ENCODE results near the gene ZNF492. TPM values are rescaled to one million over a fixed set of nuclear protein-coding genes. Genes with fewer than 3 reads are reported as not detected.

ZNF492 gene
- total RNA-seq, 1 donor from 2014 or later, result not detected

DNA sequence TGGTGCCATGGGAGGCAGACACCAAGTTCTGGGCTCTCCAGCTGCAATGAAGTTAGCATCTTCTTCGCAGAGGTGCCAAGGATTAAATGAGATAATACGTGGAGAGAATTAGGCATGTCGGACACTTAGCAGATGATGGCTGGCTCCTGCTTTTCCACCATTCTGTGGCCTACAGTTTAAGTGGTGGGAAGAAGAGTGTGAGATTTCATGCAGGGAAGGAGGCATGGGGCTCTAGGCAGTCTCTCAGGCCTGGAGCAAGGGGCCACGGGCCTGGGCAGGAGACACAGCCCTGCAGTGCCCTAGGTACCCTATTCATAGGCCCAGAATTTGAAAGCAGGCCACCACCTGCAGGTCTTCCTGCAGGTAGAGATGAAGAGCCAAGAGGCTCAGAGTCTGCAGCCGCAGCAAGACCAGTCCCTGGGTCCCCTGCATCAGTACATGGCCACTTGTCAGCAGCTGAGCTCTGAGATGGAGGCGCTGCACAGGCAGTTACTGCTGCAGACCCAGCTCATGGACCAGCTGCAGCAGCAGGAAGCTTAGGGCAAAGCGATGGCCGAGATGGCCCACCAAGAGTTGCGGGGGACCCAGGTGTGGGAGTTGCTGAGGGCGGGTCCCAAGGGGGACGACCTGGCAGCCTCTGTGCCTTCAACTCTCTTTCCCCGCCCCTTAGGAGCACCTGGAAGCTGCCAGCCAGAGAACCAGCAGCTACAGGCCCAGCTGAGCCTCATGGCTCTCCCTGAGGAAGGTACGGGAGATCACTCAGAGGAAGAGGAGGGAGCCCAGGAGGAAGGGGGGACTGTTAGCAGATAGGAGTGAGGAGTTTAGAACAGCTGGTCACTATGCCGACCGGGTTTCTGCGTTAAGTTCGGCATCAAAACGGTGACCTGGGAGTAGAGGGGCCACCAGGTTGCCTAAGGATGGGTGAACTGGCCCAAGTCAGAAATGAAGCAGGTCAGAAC lies 33.2 kb upstream of the ZNF492 start:
- Mint-ChIP-seq H3K27ac (no peak overlapping the region), H3K9me3 (peaks cover 62% of the 10 kb centered on the region), H3K4me3 (no peak overlapping the region), H3K27me3 (ENCODE audit: insufficient read depth, low read depth) (peaks cover 6% of the 10 kb centered on the region), H3K4me1 (no peaks in the 10 kb centered on the region), H3K36me3 (peaks cover 3% of the 10 kb centered on the region)
- DNase-seq (ENCODE audit: low spot score), result no peak
- H3K9ac ChIP-seq, result no peak overlapping the region
- no peaks in the 10 kb centered on the region for H3K27me3 ChIP-seq
- no peaks in the 10 kb centered on the region for H4K20me1 ChIP-seq (ENCODE audit: low read depth)
- no peaks in the 10 kb centered on the region for H3K4me1 ChIP-seq
- H3K27ac ChIP-seq, result no peak overlapping the region
- H3F3A ChIP-seq (ENCODE audit: low read depth), result no peaks in the 10 kb centered on the region
- peaks cover 7% of the 10 kb centered on the region for H3K9me3 ChIP-seq (ENCODE audit: low read depth)
- H3K36me3 ChIP-seq, result no peaks in the 10 kb centered on the region
- no peak overlapping the region for H3K4me2 ChIP-seq
- H3K79me2 ChIP-seq (ENCODE audit: low read depth), result no peaks in the 10 kb centered on the region
- H2AFZ ChIP-seq (replicated peaks), result no peak overlapping the region
- H3K4me3 ChIP-seq, result no peak overlapping the region
- no peak for TF ChIP-seq EZH2phosphoT487 (IDR thresholded peaks at IDR 0.05)
- TF ChIP-seq, protein P1, sequence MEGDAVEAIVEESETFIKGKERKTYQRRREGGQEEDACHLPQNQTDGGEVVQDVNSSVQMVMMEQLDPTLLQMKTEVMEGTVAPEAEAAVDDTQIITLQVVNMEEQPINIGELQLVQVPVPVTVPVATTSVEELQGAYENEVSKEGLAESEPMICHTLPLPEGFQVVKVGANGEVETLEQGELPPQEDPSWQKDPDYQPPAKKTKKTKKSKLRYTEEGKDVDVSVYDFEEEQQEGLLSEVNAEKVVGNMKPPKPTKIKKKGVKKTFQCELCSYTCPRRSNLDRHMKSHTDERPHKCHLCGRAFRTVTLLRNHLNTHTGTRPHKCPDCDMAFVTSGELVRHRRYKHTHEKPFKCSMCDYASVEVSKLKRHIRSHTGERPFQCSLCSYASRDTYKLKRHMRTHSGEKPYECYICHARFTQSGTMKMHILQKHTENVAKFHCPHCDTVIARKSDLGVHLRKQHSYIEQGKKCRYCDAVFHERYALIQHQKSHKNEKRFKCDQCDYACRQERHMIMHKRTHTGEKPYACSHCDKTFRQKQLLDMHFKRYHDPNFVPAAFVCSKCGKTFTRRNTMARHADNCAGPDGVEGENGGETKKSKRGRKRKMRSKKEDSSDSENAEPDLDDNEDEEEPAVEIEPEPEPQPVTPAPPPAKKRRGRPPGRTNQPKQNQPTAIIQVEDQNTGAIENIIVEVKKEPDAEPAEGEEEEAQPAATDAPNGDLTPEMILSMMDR (IDR thresholded peaks at IDR 0.05), result no peak
- TF ChIP-seq EZH2 (IDR thresholded peaks at IDR 0.05), result no peak

DNA sequence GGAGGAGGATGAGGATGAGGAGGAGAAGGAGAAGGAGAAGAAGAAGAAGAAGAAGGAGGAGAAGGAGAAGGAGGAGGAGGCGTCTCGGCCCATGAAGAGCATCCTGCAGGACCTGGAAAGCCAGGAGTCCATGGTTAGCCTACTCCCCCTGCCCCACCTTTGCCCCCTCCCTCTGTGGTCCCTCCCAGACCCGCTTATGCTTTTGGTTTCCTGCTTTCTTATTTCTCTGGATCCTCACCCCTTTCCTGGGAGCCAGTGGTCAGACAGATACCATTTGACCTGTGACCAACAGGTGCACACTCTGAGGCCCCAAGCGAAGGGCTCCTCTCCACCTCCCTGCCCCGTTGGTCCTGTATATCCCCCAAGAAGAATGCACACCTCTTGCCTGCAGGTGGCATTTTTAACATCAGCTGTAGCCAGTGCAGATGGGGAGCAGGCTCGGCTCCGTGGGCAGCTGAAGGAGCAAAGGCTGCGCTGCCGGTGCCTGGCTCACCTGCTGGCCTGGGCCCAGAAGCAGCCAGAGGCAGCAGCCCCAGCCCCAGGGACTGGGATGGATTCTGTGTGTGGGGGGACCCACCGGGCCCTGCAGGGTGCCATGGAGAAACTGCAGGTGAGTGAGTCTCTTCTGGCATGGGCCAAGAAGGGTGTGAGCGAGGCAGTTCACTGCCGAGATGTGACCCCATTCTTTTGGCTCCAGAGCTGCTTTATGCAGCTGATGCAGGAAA lies 32.1 kb upstream of the ZNF492 start:
- Histone ChIP-seq H2AFZ (replicated peaks) (no peak overlapping the region), H3K4me1 (no peaks in the 10 kb centered on the region), H3K9ac (no peak overlapping the region), H4K20me1 (ENCODE audit: low read depth) (no peaks in the 10 kb centered on the region), H3F3A (ENCODE audit: low read depth) (no peaks in the 10 kb centered on the region), H3K79me2 (ENCODE audit: low read depth) (no peaks in the 10 kb centered on the region), H3K4me3 (no peak overlapping the region), H3K9me3 (ENCODE audit: low read depth) (peaks cover 7% of the 10 kb centered on the region), H3K36me3 (no peaks in the 10 kb centered on the region), H3K27me3 (no peaks in the 10 kb centered on the region), H3K27ac (no peak overlapping the region), H3K4me2 (no peak overlapping the region)
- peaks cover 3% of the 10 kb centered on the region for H3K36me3 Mint-ChIP-seq
- H3K4me1 Mint-ChIP-seq, result no peaks in the 10 kb centered on the region
- no peak for DNase-seq (ENCODE audit: low spot score)
- H3K9me3 Mint-ChIP-seq, result peaks cover 68% of the 10 kb centered on the region
- H3K27ac Mint-ChIP-seq, result no peak overlapping the region
- no peak overlapping the region for H3K4me3 Mint-ChIP-seq
- TF ChIP-seq EZH2phosphoT487 (IDR thresholded peaks at IDR 0.05), result no peak
- no peak for TF ChIP-seq EZH2 (IDR thresholded peaks at IDR 0.05)
- TF ChIP-seq, protein P1 (IDR thresholded peaks at IDR 0.05), result no peak
- peaks cover 7% of the 10 kb centered on the region for H3K27me3 Mint-ChIP-seq (ENCODE audit: insufficient read depth, low read depth)

DNA sequence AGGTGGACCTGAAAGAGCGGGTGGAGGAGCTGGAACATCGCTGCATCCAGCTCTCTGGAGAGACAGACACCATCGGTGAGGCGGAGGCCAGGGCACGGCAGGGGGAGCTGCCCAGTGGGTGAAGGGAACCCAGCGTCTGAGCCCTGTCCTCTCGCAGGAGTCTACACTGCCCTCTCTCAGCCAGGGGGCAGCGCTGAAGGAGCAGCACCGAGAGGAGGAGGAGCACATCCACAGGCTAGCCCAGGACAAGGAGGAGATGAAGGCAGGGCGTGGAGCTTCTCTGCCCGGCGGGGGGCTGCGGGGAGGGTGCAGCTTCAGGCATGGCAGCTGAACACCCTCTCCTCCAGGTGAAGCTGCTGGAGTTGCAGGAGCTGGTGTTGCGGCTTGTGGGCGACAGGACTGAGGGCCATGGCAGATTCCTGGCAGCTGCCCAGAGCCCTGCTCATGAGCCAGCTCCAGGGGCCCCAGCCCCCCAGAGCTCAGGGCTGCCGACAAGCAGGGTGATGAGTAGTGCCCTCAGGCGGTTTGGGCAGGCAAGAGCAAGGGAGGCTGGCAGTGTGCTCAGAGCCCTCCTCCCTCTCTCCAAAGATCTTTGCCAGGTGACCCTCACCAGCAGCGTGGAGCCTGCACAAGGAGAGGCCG lies 31.4 kb upstream of the ZNF492 start:
- peaks cover 6% of the 10 kb centered on the region for H3K9me3 ChIP-seq (ENCODE audit: low read depth)
- no peaks in the 10 kb centered on the region for H3K27me3 ChIP-seq
- DNase-seq (ENCODE audit: low spot score), result no peak
- H3K4me2 ChIP-seq, result no peak overlapping the region
- no peaks in the 10 kb centered on the region for H3K4me1 Mint-ChIP-seq
- H3K4me1 ChIP-seq, result no peaks in the 10 kb centered on the region
- H3K27me3 Mint-ChIP-seq (ENCODE audit: insufficient read depth, low read depth), result peaks cover 10% of the 10 kb centered on the region
- no peaks in the 10 kb centered on the region for H4K20me1 ChIP-seq (ENCODE audit: low read depth)
- H3K4me3 Mint-ChIP-seq, result no peak overlapping the region
- H3K36me3 ChIP-seq, result no peaks in the 10 kb centered on the region
- TF ChIP-seq, protein P1 (IDR thresholded peaks at IDR 0.05), result no peak
- TF ChIP-seq EZH2phosphoT487 (IDR thresholded peaks at IDR 0.05) (no peak), EZH2 (IDR thresholded peaks at IDR 0.05) (no peak)
- H3K9ac ChIP-seq, result no peak overlapping the region
- peaks cover 69% of the 10 kb centered on the region for H3K9me3 Mint-ChIP-seq
- H2AFZ ChIP-seq (replicated peaks), result no peak overlapping the region
- H3K27ac ChIP-seq, result no peak overlapping the region
- no peaks in the 10 kb centered on the region for H3K79me2 ChIP-seq (ENCODE audit: low read depth)
- no peak overlapping the region for H3K27ac Mint-ChIP-seq
- no peaks in the 10 kb centered on the region for H3F3A ChIP-seq (ENCODE audit: low read depth)
- peaks cover 3% of the 10 kb centered on the region for H3K36me3 Mint-ChIP-seq
- H3K4me3 ChIP-seq, result no peak overlapping the region
